NCI-H2081 treated with DMSO at 0.1 percent for 48 hours (cell line): ENCODE measurements around the gene LIM2.

ENCODE experiments used
- DNase-seq: peaks from one replicate; lab custom pipeline; 2025; lab: John Stamatoyannopoulos, UW

The LIM2 gene

GRCh38 chr19:51365211-51365964, 22.4 kb downstream of the LIM2 start:
- DNase-seq: no peak

GRCh38 chr19:51364200-51365106, 23.3 kb downstream of the LIM2 start:
- no peak for DNase-seq

- DNase-seq: no peak
These were observed 26.5 kb downstream of the LIM2 start for GRCh38 chr19:51361239-51361638.

- no peak for DNase-seq
These were observed 28.5 kb downstream of the LIM2 start for GRCh38 chr19:51359294-51359693.

- no peak for DNase-seq
These were observed 29.8 kb downstream of the LIM2 start for GRCh38 chr19:51357952-51358351.

GRCh38 chr19:51356159-51356801, 31.5 kb downstream of the LIM2 start:
- DNase-seq: no peak

- DNase-seq: no peak
These were observed 33.0 kb downstream of the LIM2 start for GRCh38 chr19:51354742-51355148.

- DNase-seq: no peak
These were observed 33.6 kb downstream of the LIM2 start for GRCh38 chr19:51354103-51354741.

- DNase-seq: no peak
These were observed 34.9 kb downstream of the LIM2 start for GRCh38 chr19:51352783-51353360.

GRCh38 chr19:51351266-51351990, 36.3 kb downstream of the LIM2 start:
- no peak for DNase-seq

- no peak for DNase-seq
These were observed 40.4 kb downstream of the LIM2 start for GRCh38 chr19:51347209-51347928.

GRCh38 chr19:51346742-51347141, 41.0 kb downstream of the LIM2 start:
- no peak for DNase-seq

GRCh38 chr19:51345076-51345620, 42.6 kb downstream of the LIM2 start:
- DNase-seq: no peak

- no peak for DNase-seq
These were observed 44.9 kb downstream of the LIM2 start for GRCh38 chr19:51342631-51343569.

- DNase-seq: no peak
These were observed 45.7 kb downstream of the LIM2 start, which contains the start of gene VSIG10L for GRCh38 chr19:51341976-51342580. Gene VSIG10L (minus strand): TSS chr19:51342139. CDS start chr19:51342124, 15 bp downstream.

- DNase-seq: no peak
These were observed 46.7 kb downstream of the LIM2 start for GRCh38 chr19:51341066-51341465.

GRCh38 chr19:51339687-51340656, 47.8 kb downstream of the LIM2 start:
- no peak for DNase-seq
